Brain microvascular endothelial cell (primary cell): ENCODE measurements around the gene TEX26.

Experiments used
- DNase-seq: peaks from one replicate; pipeline ENCODE4 v3.0.0-alpha.2; 2020
- H3K27ac ChIP-seq: fragments of 250-450 bp; sonication (Bioruptor Pico); 2 replicates; pipeline ENCODE4 v1.5.1; 2020; ENCODE audit warnings: mild to moderate bottlenecking, moderate library complexity
- H3K27me3 ChIP-seq: fragments of 250-450 bp; sonication (Bioruptor Pico); replicated peaks from 2 replicates; pipeline ENCODE4 v1.5.1; 2020; ENCODE audit warnings: mild to moderate bottlenecking
- H3K36me3 ChIP-seq: fragments of 250-450 bp; sonication (Bioruptor Pico); replicated peaks from 2 replicates; pipeline ENCODE4 v1.5.1; 2020; ENCODE audit warnings: mild to moderate bottlenecking
- H3K4me3 ChIP-seq: 2 replicates; pipeline ENCODE4 v1.5.1; 2011; ENCODE audit warnings: low read depth, mild to moderate bottlenecking, control low read depth, low read length, moderate library complexity
- in situ Hi-C: cut with HindIII; loops from 2 replicates; pipeline ENCODE4 v1.10.0; 2017; ENCODE audit warnings: low sequenced_read_pairs, low pct_ligation_motif_present
- TF ChIP-seq, protein P1 (sequence below): IDR thresholded peaks from 2 replicates; pipeline ENCODE4 v1.5.1; 2011; ENCODE audit warnings: low read depth, mild to moderate bottlenecking, moderate library complexity, low read length, control low read depth, inconsistent platforms; ENCODE audit errors: missing control alignments

The TEX26 gene

DNA sequence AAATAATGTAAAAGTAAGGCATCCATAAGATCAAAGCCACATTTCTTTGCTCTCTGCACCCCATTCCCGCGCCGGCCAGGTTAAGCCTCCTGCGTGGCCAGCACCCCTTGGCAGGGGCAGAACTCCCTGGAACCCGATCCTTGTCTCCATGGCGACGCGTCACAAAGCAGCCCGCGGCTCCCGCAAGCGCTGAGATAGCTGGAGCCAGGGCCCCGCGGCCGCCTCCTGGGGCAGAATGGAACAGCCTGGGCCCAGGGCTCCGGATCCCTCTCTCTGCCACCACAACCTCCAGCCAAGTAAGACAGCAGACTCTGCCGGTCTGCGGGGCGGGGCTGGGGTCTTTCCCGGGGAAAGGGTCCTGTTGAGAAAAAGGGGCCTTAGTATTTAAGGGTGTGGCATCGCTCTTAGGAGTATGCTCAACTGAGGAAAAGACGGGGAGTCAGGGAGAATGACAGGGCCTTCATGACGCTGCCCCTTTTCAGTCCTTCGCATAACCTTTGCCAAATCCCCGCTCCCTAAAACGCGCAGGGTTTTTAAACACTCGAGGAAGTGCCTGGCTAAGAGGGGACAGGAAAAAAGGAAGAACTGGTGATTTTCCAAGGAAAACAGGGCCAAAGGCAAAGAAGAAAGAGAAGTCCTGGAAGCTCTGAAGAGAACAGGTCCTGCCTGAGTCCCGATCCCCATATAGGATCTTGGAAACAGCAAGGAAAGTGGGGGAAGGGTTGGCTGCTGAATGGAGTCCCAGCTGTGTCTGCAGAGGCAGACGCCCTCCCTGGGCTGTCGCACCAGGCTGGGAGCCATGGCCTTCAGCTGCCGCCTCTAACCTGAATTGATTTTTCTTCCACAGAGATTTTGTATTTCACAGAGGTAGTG is at the start of gene TEX26:
TSS of gene TEX26 (plus strand) at position 176 of the 873 bp plus-strand sequence. CDS start at position 236, 60 bp downstream.
- H3K27ac ChIP-seq: no peak within 1 kb of the TSS
- no peaks in the 10 kb centered on the region for H3K36me3 ChIP-seq
- H3K27me3 ChIP-seq: no peaks in the 10 kb centered on the region
- in situ Hi-C loops: no loop called here
- peak; percentile 52 for DNase-seq
- H3K4me3 ChIP-seq: peak within 1 kb of the TSS; percentile 41
- TF ChIP-seq, protein P1, sequence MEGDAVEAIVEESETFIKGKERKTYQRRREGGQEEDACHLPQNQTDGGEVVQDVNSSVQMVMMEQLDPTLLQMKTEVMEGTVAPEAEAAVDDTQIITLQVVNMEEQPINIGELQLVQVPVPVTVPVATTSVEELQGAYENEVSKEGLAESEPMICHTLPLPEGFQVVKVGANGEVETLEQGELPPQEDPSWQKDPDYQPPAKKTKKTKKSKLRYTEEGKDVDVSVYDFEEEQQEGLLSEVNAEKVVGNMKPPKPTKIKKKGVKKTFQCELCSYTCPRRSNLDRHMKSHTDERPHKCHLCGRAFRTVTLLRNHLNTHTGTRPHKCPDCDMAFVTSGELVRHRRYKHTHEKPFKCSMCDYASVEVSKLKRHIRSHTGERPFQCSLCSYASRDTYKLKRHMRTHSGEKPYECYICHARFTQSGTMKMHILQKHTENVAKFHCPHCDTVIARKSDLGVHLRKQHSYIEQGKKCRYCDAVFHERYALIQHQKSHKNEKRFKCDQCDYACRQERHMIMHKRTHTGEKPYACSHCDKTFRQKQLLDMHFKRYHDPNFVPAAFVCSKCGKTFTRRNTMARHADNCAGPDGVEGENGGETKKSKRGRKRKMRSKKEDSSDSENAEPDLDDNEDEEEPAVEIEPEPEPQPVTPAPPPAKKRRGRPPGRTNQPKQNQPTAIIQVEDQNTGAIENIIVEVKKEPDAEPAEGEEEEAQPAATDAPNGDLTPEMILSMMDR: peak; percentile 58

- TF ChIP-seq, protein P1: no peak
- DNase-seq: no peak
- no peak overlapping the region for H3K27ac ChIP-seq
- in situ Hi-C loops: no loop called here
- H3K4me3 ChIP-seq: no peak overlapping the region
- H3K36me3 ChIP-seq: no peaks in the 10 kb centered on the region
- H3K27me3 ChIP-seq: no peaks in the 10 kb centered on the region
Observed at GRCh38 chr13:30882996-30883766, 49.3 kb upstream of the TEX26 start.

DNA sequence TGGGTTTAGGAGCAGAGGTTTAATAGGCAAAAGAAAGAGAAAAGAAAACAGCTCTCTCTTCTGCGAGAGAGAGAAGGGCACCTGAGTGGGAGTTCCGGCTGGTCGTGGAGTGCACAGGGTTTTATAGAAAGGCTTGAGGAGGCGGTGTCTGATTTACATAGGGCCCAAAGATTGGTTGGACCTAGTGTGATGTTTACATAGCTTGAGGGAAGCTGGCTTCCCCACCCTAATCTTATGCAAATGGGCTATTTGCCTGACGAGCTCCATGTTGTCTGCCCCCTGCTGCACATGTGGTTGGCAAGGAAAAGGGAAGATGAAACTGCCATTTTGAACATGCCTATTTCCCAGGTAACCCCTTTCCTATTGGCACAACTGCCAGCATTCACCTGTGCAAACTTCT is 47.9 kb upstream of the TEX26 start:
- TF ChIP-seq, protein P1: no peak
- DNase-seq: no peak
- Histone ChIP-seq H3K27me3 (no peaks in the 10 kb centered on the region), H3K27ac (no peak overlapping the region), H3K4me3 (no peak overlapping the region), H3K36me3 (no peaks in the 10 kb centered on the region)
- in situ Hi-C loops: no loop called here

DNA sequence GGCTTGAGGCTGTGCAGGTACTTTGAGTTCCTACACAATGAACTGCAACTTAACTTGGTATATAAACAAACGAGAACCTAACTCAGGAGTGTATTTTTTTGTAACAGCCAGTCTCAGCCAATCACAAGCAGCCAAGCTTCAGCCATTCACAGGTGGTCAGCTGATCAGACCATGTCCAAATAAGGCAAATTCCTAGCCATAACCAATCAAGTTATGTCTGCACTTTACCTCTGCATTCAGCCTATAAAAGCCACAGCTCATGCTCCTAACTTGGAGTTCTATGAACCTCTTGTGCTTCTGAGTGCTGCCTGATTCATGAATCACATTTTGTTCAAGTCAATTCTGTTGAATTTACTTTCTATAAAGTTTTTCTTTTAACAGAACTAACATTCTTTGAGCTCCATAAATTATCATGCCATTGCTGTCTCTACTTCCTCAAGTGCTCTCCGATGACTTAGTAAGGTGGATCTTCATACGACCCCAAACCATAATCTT is 43.2 kb upstream of the TEX26 start:
- in situ Hi-C loops: no loop called here
- Histone ChIP-seq H3K36me3 (no peaks in the 10 kb centered on the region), H3K27ac (no peak overlapping the region), H3K27me3 (no peaks in the 10 kb centered on the region), H3K4me3 (no peak overlapping the region)
- no peak for DNase-seq
- TF ChIP-seq, protein P1: no peak

DNA sequence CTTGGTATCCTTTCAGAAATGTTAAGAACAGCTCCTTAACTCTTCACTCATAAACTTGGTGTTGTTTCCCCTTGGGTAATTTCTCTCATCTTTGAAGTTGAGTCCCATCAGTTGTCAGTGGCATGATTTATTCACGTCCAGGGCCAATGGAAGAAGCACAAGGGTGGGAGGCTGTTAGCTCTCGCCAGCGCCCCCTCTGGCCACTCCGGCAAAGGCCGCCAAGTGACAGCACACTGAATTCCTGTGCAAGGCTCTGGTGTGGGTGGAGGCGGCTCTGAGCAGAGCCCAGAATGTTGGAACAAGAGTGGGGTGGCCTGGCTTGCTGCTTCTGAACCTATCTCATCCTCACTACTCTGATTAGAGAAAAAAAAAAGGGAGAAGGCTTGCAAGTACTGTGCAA is 39.5 kb upstream of the TEX26 start:
- in situ Hi-C loops: no loop called here
- Histone ChIP-seq H3K27ac (no peak overlapping the region), H3K27me3 (no peaks in the 10 kb centered on the region), H3K4me3 (no peak overlapping the region), H3K36me3 (no peaks in the 10 kb centered on the region)
- TF ChIP-seq, protein P1: peak; percentile 83
- DNase-seq: peak; percentile 83
